Keratinocyte (primary cell): ENCODE measurements around the gene C10orf90.

Experiments
- EZH2 ChIP-seq: IDR thresholded peaks from one replicate; pipeline ENCODE4 v1.6.1; 2012; ENCODE audit warnings: inconsistent platforms, mild to moderate bottlenecking, low read length, moderate library complexity
- TF ChIP-seq, protein P1 (sequence below), 3 experiments: IDR thresholded peaks in 1 of 3; conservative IDR thresholded peaks in 1 of 3; optimal IDR thresholded peaks in 1 of 3; 2 replicates in 2 of 3; 3 replicates in 1 of 3; pipeline versions ENCODE3 to v1.5.1; 2011; ENCODE audit warnings: low read length in 3 of 3, mild to moderate bottlenecking in 3 of 3, moderate library complexity in 2 of 3, control low read depth in 1 of 3, inconsistent platforms in 1 of 3; ENCODE audit not compliant: insufficient read depth in 2 of 3; ENCODE audit errors: extremely low read depth in 1 of 3

DNA sequence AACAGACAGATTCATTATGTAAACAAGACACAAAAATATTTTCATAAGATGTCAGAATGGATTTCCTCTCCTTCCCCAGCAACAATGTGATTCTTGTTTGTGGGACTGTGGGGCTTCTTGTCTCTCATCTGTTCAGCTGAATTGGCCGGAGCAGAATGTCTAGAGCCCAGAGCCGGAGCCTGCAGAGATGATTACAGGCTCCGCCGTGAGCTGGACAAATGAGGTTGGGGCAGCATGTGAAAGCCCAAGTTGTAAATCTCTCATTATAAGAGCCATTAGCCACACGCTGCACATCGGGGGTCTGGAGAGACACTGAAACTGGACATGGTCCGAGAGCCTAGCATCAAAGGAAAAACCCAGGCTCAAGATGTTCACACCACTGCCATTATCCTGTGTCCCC is 145.2 kb downstream of the C10orf90 start:
- TF ChIP-seq, protein P1, sequence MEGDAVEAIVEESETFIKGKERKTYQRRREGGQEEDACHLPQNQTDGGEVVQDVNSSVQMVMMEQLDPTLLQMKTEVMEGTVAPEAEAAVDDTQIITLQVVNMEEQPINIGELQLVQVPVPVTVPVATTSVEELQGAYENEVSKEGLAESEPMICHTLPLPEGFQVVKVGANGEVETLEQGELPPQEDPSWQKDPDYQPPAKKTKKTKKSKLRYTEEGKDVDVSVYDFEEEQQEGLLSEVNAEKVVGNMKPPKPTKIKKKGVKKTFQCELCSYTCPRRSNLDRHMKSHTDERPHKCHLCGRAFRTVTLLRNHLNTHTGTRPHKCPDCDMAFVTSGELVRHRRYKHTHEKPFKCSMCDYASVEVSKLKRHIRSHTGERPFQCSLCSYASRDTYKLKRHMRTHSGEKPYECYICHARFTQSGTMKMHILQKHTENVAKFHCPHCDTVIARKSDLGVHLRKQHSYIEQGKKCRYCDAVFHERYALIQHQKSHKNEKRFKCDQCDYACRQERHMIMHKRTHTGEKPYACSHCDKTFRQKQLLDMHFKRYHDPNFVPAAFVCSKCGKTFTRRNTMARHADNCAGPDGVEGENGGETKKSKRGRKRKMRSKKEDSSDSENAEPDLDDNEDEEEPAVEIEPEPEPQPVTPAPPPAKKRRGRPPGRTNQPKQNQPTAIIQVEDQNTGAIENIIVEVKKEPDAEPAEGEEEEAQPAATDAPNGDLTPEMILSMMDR (optimal IDR thresholded peaks at IDR 0.05 in 1 of 3, IDR thresholded peaks at IDR 0.05 in 1 of 3, conservative IDR thresholded peaks at IDR 0.05 in 1 of 3; ENCODE audit: extremely low read depth in 1 of 3, insufficient read depth in 2 of 3, low read length in 3 of 3) = no peak
- no peak for TF ChIP-seq EZH2
